Neural progenitor cell (in vitro differentiated cells): ENCODE results near the gene ZRANB2. TPM values are rescaled to one million over a fixed set of nuclear protein-coding genes. Genes with fewer than 3 reads are reported as not detected.

Experiments
- DNase-seq: peaks from one replicate; pipeline ENCODE4 v3.0.0-alpha.2; 2016; ENCODE audit warnings: low spot score
- H2AFZ ChIP-seq: fragments of 200-600 bp; sonication (generic); replicated peaks from 2 replicates; pipeline ENCODE4 v1.6.1; 2016; ENCODE audit warnings: antibody characterized with exemption
- H3F3A ChIP-seq: fragments of 200-600 bp; sonication (generic); 2 replicates; pipeline ENCODE4 v1.6.1; 2016; ENCODE audit warnings: antibody characterized with exemption, low read depth
- H3K27ac ChIP-seq: fragments of 200-600 bp; sonication (generic); 2 replicates; pipeline ENCODE4 v1.5.1; 2016; ENCODE audit warnings: mild to moderate bottlenecking
- H3K27me3 ChIP-seq: fragments of 200-600 bp; sonication (generic); 2 replicates; pipeline ENCODE4 v1.6.1; 2016; ENCODE audit warnings: mild to moderate bottlenecking, moderate library complexity
- H3K36me3 ChIP-seq: fragments of 200-600 bp; sonication (generic); 2 replicates; pipeline ENCODE4 v1.5.1; 2016
- H3K4me1 ChIP-seq: fragments of 200-600 bp; sonication (generic); 2 replicates; pipeline ENCODE4 v1.6.1; 2016; ENCODE audit warnings: mixed run types
- H3K4me2 ChIP-seq: fragments of 200-600 bp; sonication (generic); 2 replicates; pipeline ENCODE4 v1.6.1; 2016
- H3K4me3 ChIP-seq: fragments of 200-600 bp; sonication (generic); 2 replicates; pipeline ENCODE4 v1.5.1; 2016
- H3K79me2 ChIP-seq: fragments of 200-600 bp; sonication (generic); 2 replicates; pipeline ENCODE4 v1.6.1; 2016; ENCODE audit warnings: low read depth
- H3K9ac ChIP-seq: fragments of 200-600 bp; sonication (generic); 2 replicates; pipeline ENCODE4 v1.6.1; 2016
- H3K9me3 ChIP-seq: fragments of 200-600 bp; sonication (generic); 2 replicates; pipeline ENCODE4 v1.5.1; 2016; ENCODE audit warnings: low read depth
- H4K20me1 ChIP-seq: fragments of 200-600 bp; sonication (generic); 2 replicates; pipeline ENCODE4 v1.6.1; 2016; ENCODE audit warnings: low read depth
- H3K27ac Mint-ChIP-seq: 3 replicates; pipeline ENCODE4 v1.8.0; 2021; ENCODE audit warnings: mixed read lengths
- H3K27me3 Mint-ChIP-seq: 2 replicates; pipeline ENCODE4 v1.8.0; 2022; ENCODE audit warnings: low read depth, mild to moderate bottlenecking, inconsistent platforms, moderate library complexity, mixed read lengths; ENCODE audit not compliant: insufficient read depth
- H3K36me3 Mint-ChIP-seq: 3 replicates; pipeline ENCODE4 v1.8.0; 2021; ENCODE audit warnings: mixed read lengths
- H3K4me1 Mint-ChIP-seq: 3 replicates; pipeline ENCODE4 v1.8.0; 2021; ENCODE audit warnings: mixed read lengths
- H3K4me3 Mint-ChIP-seq: 3 replicates; pipeline ENCODE4 v1.8.0; 2021; ENCODE audit warnings: mild to moderate bottlenecking, moderate library complexity, mixed read lengths
- H3K9me3 Mint-ChIP-seq: 3 replicates; pipeline ENCODE4 v1.8.0; 2020; ENCODE audit warnings: mixed read lengths
- CTCF ChIP-seq: fragments of 200-600 bp; sonication (generic); IDR thresholded peaks from 2 replicates; pipeline ENCODE4 v1.5.1; 2017; ENCODE audit warnings: antibody characterized with exemption, mild to moderate bottlenecking
- EZH2 ChIP-seq: fragments of 200-600 bp; sonication (generic); IDR thresholded peaks from 2 replicates; pipeline ENCODE4 v1.6.1; 2017; ENCODE audit warnings: antibody characterized with exemption, mild to moderate bottlenecking, moderate library complexity
- EZH2phosphoT487 ChIP-seq: fragments of 200-600 bp; sonication (generic); IDR thresholded peaks from 2 replicates; pipeline ENCODE4 v1.6.1; 2017; ENCODE audit warnings: antibody characterized with exemption
- total RNA-seq: library from RNA; depleted of rRNA; stranded (reverse); fragments of >200 nt; gene quantifications from 2 replicates; pipeline ENCODE4 v1.2.3, GENCODE V29; 2015; ENCODE audit warnings: low replicate concordance

ZRANB2 gene
- total RNA-seq, 1 donor from 2014 or later = 126 TPM

GRCh38 chr1:71023515-71023914 is 57.3 kb downstream of the ZRANB2 start:
- Histone ChIP-seq H3K9ac (no peak overlapping the region), H3K4me3 (no peak overlapping the region), H2AFZ (no peak overlapping the region), H3F3A (no peaks in the 10 kb centered on the region), H3K4me1 (no peaks in the 10 kb centered on the region), H4K20me1 (no peaks in the 10 kb centered on the region), H3K9me3 (no peaks in the 10 kb centered on the region), H3K79me2 (no peaks in the 10 kb centered on the region), H3K4me2 (no peak overlapping the region), H3K36me3 (no peaks in the 10 kb centered on the region), H3K27ac (no peak overlapping the region), H3K27me3 (no peaks in the 10 kb centered on the region)
- H3K36me3 Mint-ChIP-seq = no peaks in the 10 kb centered on the region
- no peaks in the 10 kb centered on the region for H3K27me3 Mint-ChIP-seq
- H3K4me3 Mint-ChIP-seq = no peak overlapping the region
- no peaks in the 10 kb centered on the region for H3K9me3 Mint-ChIP-seq
- H3K4me1 Mint-ChIP-seq = no peaks in the 10 kb centered on the region
- no peak for TF ChIP-seq EZH2
- TF ChIP-seq CTCF = no peak
- no peak for DNase-seq
- H3K27ac Mint-ChIP-seq = no peak overlapping the region

GRCh38 chr1:71019233-71019969 is 61.4 kb downstream of the ZRANB2 start:
- H3K36me3 Mint-ChIP-seq = no peaks in the 10 kb centered on the region
- Histone ChIP-seq H3K36me3 (no peaks in the 10 kb centered on the region), H3K9me3 (no peaks in the 10 kb centered on the region), H3F3A (no peaks in the 10 kb centered on the region), H4K20me1 (no peaks in the 10 kb centered on the region), H3K27ac (no peak overlapping the region), H3K9ac (no peak overlapping the region), H3K4me1 (no peaks in the 10 kb centered on the region), H3K79me2 (no peaks in the 10 kb centered on the region), H3K27me3 (no peaks in the 10 kb centered on the region), H3K4me2 (no peak overlapping the region), H3K4me3 (no peak overlapping the region), H2AFZ (no peak overlapping the region)
- no peaks in the 10 kb centered on the region for H3K4me1 Mint-ChIP-seq
- TF ChIP-seq CTCF (no peak), EZH2phosphoT487 (no peak), EZH2 (no peak)
- no peak for DNase-seq
- H3K27ac Mint-ChIP-seq = no peak overlapping the region
- no peaks in the 10 kb centered on the region for H3K9me3 Mint-ChIP-seq
- no peaks in the 10 kb centered on the region for H3K27me3 Mint-ChIP-seq
- H3K4me3 Mint-ChIP-seq = no peak overlapping the region

- no peak for DNase-seq
- Mint-ChIP-seq H3K27me3 (no peaks in the 10 kb centered on the region), H3K4me3 (no peak overlapping the region), H3K27ac (no peak overlapping the region), H3K4me1 (no peaks in the 10 kb centered on the region), H3K9me3 (no peaks in the 10 kb centered on the region), H3K36me3 (no peaks in the 10 kb centered on the region)
- Histone ChIP-seq H3K36me3 (no peaks in the 10 kb centered on the region), H3K9me3 (no peaks in the 10 kb centered on the region), H3K4me1 (no peaks in the 10 kb centered on the region), H3K9ac (no peak overlapping the region), H2AFZ (no peak overlapping the region), H3K4me3 (no peak overlapping the region), H3K27ac (no peak overlapping the region), H3K27me3 (no peaks in the 10 kb centered on the region), H3K79me2 (no peaks in the 10 kb centered on the region), H3F3A (no peaks in the 10 kb centered on the region), H3K4me2 (no peak overlapping the region), H4K20me1 (no peaks in the 10 kb centered on the region)
- TF ChIP-seq EZH2phosphoT487 (no peak), CTCF (no peak)
Observed at GRCh38 chr1:71018791-71019190, 62.0 kb downstream of the ZRANB2 start.
